GM12865 (cell line): ENCODE results near the gene ZNF414.

ENCODE experiments used
- DNase-seq: peaks from one replicate; pipeline ENCODE4 v3.0.0; 2010; ENCODE audit warnings: low read depth
- H3K4me3 ChIP-seq: 2 replicates; pipeline ENCODE4 v1.5.1; 2011; ENCODE audit warnings: mild to moderate bottlenecking, low read depth, low read length, control low read depth
- TF ChIP-seq, protein P1 (sequence below): IDR thresholded peaks from 2 replicates; pipeline ENCODE4 v1.5.1; 2011; ENCODE audit warnings: low read length, control low read depth, low read depth, inconsistent platforms; ENCODE audit not compliant: insufficient read depth; ENCODE audit errors: missing control alignments

The ZNF414 gene

GRCh38 chr19:8530061-8530679 lies 16.2 kb upstream of the ZNF414 start:
- DNase-seq: no peak
- TF ChIP-seq, protein P1, sequence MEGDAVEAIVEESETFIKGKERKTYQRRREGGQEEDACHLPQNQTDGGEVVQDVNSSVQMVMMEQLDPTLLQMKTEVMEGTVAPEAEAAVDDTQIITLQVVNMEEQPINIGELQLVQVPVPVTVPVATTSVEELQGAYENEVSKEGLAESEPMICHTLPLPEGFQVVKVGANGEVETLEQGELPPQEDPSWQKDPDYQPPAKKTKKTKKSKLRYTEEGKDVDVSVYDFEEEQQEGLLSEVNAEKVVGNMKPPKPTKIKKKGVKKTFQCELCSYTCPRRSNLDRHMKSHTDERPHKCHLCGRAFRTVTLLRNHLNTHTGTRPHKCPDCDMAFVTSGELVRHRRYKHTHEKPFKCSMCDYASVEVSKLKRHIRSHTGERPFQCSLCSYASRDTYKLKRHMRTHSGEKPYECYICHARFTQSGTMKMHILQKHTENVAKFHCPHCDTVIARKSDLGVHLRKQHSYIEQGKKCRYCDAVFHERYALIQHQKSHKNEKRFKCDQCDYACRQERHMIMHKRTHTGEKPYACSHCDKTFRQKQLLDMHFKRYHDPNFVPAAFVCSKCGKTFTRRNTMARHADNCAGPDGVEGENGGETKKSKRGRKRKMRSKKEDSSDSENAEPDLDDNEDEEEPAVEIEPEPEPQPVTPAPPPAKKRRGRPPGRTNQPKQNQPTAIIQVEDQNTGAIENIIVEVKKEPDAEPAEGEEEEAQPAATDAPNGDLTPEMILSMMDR: no peak
- no peak overlapping the region for H3K4me3 ChIP-seq

DNA sequence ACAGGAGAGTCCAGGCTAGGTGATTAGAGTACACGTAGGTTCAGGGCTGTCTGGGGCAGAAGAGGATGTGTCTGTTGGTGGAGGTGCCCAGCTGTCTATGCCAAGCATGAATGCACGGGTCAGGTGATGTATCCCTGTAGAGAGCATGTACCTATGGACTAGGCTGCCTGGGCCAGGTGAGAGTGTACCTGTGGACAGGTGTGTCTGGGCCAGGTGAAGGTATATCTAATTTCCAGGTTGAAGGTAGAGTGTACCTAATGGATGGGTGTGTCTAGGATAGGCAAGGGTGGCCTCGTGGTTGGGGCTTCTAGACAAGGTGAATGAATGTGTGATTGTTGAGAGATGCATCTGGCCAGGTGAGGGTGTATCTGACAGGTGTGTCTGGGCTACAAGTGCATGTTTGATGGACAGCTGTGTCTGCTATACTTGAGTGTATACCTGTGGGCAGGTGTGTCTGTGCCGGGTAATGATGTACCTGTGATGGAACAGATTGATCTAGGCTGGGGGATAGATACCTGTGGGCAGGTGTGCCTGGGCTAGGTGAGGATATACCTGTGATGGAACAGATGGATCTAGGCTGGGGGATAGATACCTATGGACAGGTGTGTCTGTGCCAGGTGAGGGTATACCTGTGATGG lies 15.5 kb upstream of the ZNF414 start:
- TF ChIP-seq, protein P1: no peak
- no peak overlapping the region for H3K4me3 ChIP-seq
- no peak for DNase-seq

- no peak for DNase-seq
- no peak overlapping the region for H3K4me3 ChIP-seq
- TF ChIP-seq, protein P1: no peak
These were observed 14.5 kb upstream of the ZNF414 start for GRCh38 chr19:8528500-8528899.

DNA sequence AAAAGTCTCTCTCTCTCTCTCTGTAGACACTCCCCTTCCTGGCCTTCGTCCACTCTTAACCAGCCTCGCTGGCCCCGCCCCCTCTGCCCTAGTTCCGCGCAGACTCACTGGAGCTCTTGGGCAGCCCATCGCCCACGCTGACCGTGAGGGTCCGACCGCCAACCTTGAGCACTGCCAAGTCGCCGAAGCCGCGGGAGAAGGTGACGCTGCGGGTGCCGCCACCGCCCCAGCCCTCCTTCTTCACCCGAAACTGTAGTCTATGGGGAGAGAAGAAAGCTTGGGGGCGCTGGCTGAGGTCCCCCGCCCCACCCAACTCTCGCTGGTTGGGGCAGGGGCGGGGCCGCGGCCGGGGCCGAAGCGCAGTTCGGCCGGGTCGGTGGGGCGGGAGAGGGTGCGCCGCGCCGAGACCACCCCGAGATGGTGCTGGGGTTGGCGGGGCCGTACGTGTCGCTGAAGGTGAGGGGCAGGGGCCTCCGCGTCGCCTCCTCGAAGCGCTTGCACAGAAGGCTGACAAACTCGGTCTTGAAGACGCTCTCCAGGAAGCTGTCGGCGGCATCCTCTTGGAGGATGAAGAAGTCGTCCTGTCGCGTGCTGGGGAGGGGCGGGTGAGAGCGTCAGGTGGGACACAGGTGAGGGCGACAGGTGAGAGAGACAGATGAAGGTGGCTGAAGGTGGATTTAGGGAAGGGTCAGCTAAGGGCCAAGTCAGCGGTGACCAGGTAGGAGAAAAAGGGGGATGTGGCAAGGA lies 12.6 kb upstream of the ZNF414 start:
- DNase-seq: peak; percentile 83
- TF ChIP-seq, protein P1: no peak
- H3K4me3 ChIP-seq: peak overlapping the region; percentile 47

DNA sequence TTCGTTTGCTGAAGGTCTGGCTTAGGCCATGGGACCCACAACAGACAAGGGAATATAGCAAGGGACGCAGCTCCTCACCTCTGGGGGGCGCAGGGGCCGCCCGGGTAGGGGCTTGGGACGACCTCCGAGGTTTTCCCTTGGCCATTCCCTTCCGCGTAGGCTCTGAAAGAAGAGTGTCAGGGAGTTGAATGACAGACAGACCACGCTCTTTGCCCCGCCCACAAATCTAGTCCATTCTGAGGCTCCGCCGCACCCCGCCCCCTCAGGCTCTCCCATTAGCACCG lies 11.4 kb upstream of the ZNF414 start:
- no peak for DNase-seq
- H3K4me3 ChIP-seq: peak overlapping the region; percentile 2
- TF ChIP-seq, protein P1: peak; percentile 13

- TF ChIP-seq, protein P1: no peak
- DNase-seq: no peak
- no peak overlapping the region for H3K4me3 ChIP-seq
These were observed 5.4 kb upstream of the ZNF414 start for GRCh38 chr19:8519388-8519787.
